ENCODE data around the gene ECM2. TPM values are rescaled to one million over a fixed set of nuclear protein-coding genes. Genes with fewer than 3 reads are reported as not detected.
A peak's percentile ranks its signal among the peaks of the same experiment; 100 is the strongest.

ECM2 gene
- total RNA-seq, 1 donor from 2014 or later, result 0.26 TPM

DNA sequence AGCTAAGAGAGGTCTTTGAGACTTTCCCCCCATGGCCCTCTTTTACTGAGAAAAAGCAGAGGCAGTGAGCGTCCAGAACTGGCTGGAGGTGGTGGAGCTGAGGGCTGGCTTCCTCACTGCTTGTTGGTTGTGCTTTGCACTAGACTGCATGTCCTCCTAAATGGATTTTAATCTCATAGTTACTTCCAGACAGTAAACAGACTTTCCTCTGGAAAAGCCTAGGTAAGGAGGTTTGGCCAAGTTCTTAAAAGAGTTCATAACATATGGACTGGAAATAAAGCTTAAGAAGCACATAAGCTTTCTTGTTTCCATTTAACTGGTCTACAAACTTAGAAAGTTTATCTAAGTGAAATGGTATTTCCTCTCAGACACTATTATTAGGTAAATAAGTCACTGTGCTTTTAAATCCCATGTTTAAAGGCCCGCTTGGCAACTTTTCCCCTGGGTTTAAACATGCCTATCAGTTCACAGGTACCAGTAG is 55.5 kb downstream of the ECM2 start:
- Histone ChIP-seq H3K27me3 (ENCODE audit: control insufficient read depth, insufficient read depth, low read length) (no peaks in the 10 kb centered on the region), H3K36me3 (ENCODE audit: control insufficient read depth, insufficient read depth, low read length) (no peaks in the 10 kb centered on the region), H3K4me3 (ENCODE audit: low read depth, low read length) (no peak overlapping the region)
- FAIRE-seq (no peak), DNase-seq (ENCODE audit: low read depth) (peak; percentile 63)
- TF ChIP-seq CTCF (IDR thresholded peaks at IDR 0.05; ENCODE audit: insufficient read depth, low read length, severe bottlenecking), result no peak

DNA sequence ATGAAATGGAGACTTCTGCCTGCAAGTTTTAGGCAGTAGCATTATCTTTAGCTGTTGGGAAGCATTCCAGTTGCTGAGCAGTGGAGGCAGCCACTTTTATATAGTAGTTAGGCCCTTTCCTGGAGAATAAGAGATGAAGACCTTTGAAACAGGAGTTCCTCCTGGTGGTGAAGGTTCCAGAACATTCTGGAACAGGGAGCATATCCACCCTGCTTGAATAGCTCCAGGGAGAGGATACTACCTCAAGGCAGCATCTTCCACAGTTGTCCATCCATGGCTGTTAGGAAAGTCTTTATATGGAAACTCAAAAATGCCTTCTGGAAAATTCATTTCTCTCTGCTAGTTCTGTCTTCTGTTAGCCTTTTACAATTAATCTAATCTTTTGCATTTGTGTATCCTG is 56.4 kb downstream of the ECM2 start:
- FAIRE-seq, result no peak
- TF ChIP-seq CTCF (IDR thresholded peaks at IDR 0.05; ENCODE audit: insufficient read depth, low read length, severe bottlenecking), result no peak
- DNase-seq (ENCODE audit: low read depth), result no peak
- no peaks in the 10 kb centered on the region for H3K27me3 ChIP-seq (ENCODE audit: control insufficient read depth, insufficient read depth, low read length)
- no peak overlapping the region for H3K4me3 ChIP-seq (ENCODE audit: low read depth, low read length)
- H3K36me3 ChIP-seq (ENCODE audit: control insufficient read depth, insufficient read depth, low read length), result no peaks in the 10 kb centered on the region

- no peak for TF ChIP-seq CTCF (IDR thresholded peaks at IDR 0.05; ENCODE audit: insufficient read depth, low read length, severe bottlenecking)
- FAIRE-seq, result no peak
- no peak for DNase-seq (ENCODE audit: low read depth)
Observed at GRCh38 chr9:92478783-92479182, 57.0 kb downstream of the ECM2 start.

DNA sequence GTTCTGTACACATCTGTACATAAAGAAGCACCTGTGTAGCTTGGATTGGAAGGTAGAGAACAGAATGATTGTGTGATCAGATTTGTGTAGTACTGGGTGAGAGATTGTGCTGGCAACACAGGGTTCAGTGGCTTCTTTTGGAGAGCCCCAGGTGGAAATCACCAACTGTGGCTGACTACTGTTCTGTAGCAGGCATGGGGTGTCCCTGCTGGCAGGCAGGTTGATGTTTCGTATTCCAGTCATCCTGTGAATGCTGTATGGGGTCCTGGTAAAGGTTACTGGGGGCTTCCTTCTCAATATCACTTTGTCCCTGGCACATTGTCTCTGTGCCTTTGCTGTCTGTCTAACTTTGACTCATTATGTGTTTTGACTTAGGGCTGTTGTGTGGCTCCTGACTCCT is 58.8 kb downstream of the ECM2 start:
- no peak for TF ChIP-seq CTCF (IDR thresholded peaks at IDR 0.05; ENCODE audit: insufficient read depth, low read length, severe bottlenecking)
- no peaks in the 10 kb centered on the region for H3K36me3 ChIP-seq (ENCODE audit: control insufficient read depth, insufficient read depth, low read length)
- no peaks in the 10 kb centered on the region for H3K27me3 ChIP-seq (ENCODE audit: control insufficient read depth, insufficient read depth, low read length)
- DNase-seq (ENCODE audit: low read depth) (no peak), FAIRE-seq (peak; percentile 50)
- H3K4me3 ChIP-seq (ENCODE audit: low read depth, low read length), result no peak overlapping the region

More at GRCh38 chr9:92478783-92479182, 57.0 kb downstream of the ECM2 start:
- no peaks in the 10 kb centered on the region for H3K36me3 ChIP-seq (ENCODE audit: control insufficient read depth, insufficient read depth, low read length)
- H3K4me3 ChIP-seq (ENCODE audit: low read depth, low read length), result no peak overlapping the region
- H3K27me3 ChIP-seq (ENCODE audit: control insufficient read depth, insufficient read depth, low read length), result no peaks in the 10 kb centered on the region

DNA sequence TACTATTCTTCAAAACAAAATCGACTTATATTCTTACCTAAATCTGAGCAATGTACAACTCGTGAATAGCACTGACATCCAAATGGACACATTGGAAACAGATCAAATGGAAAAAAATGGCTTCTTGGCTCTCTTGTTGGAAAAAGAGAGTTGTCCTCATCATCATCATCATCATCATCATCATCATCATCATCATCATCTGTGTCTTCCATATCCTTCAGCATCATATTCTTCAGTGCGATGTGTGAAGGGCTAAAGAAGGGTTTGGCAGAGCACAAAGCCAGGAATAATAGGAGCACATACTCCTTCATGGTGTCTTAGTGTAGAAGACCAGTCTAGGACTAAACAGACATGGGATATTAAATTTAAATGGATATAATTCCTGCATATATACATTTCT is 61.2 kb downstream of the ECM2 start:
- Histone ChIP-seq H3K27me3 (ENCODE audit: control insufficient read depth, insufficient read depth, low read length) (no peaks in the 10 kb centered on the region), H3K4me3 (ENCODE audit: low read depth, low read length) (no peak overlapping the region), H3K36me3 (ENCODE audit: control insufficient read depth, insufficient read depth, low read length) (no peaks in the 10 kb centered on the region)
- FAIRE-seq, result no peak
- DNase-seq (ENCODE audit: low read depth), result no peak
- TF ChIP-seq CTCF (IDR thresholded peaks at IDR 0.05; ENCODE audit: insufficient read depth, low read length, severe bottlenecking), result no peak

DNA sequence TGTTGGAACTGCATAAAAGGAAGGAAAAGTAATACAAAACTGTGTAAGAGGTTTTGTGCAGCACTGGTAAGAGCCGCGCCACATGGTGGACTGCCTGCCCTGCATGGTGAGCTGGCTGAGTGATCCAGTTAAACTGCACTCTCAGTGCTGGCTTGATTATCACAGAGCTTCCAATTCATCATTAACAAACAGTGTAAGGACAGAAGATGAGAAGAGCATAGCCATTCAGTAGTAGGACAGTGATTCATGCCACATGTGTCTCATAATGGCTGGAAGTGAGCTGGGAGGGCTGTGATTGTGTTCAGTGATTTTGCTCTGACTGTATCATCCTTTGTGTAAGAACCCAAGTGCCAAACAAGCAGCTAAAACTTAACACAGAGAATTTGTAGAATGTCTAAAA is 67.6 kb downstream of the ECM2 start:
- TF ChIP-seq CTCF (IDR thresholded peaks at IDR 0.05; ENCODE audit: insufficient read depth, low read length, severe bottlenecking), result no peak
- FAIRE-seq (no peak), DNase-seq (ENCODE audit: low read depth) (peak; percentile 75)
- no peak overlapping the region for H3K4me3 ChIP-seq (ENCODE audit: low read depth, low read length)
- H3K27me3 ChIP-seq (ENCODE audit: control insufficient read depth, insufficient read depth, low read length), result no peaks in the 10 kb centered on the region
- no peaks in the 10 kb centered on the region for H3K36me3 ChIP-seq (ENCODE audit: control insufficient read depth, insufficient read depth, low read length)

Data from bronchial epithelial cell (primary cell).